B cell (primary cell): ENCODE data around the gene CTSA.

Source experiments
- CTCF ChIP-seq: fragments of 200-600 bp; IDR thresholded peaks from one replicate; pipeline ENCODE4 v1.8.0; 2022; ENCODE audit warnings: antibody characterized with exemption, mild to moderate bottlenecking
- EZH2 ChIP-seq: IDR thresholded peaks from 2 replicates; pipeline ENCODE4 v1.6.1; 2012; ENCODE audit warnings: borderline replicate concordance, low read depth, mild to moderate bottlenecking, moderate library complexity, low read length; ENCODE audit not compliant: insufficient read depth, poor library complexity, severe bottlenecking

- no peak for TF ChIP-seq CTCF
- no peak for TF ChIP-seq EZH2
Observed at GRCh38 chr20:45896641-45897161, 5.6 kb downstream of the CTSA start.
